H1 (cell line): ENCODE results near the gene ALX1. TPM values are rescaled to one million over a fixed set of nuclear protein-coding genes. Genes with fewer than 3 reads are reported as not detected.

Experiments
- CTCF ChIA-PET: fragments of 300-600 bp; sonication (Branson Sonifier 250); formaldehyde crosslinking; loops from one replicate; lab custom pipeline; 2021; ENCODE audit not compliant: partially characterized antibody; lab: Charles Lee
- POLR2A ChIA-PET: fragments of 300-600 bp; sonication (Branson Sonifier 250); formaldehyde crosslinking; loops from one replicate; lab custom pipeline; 2021; ENCODE audit warnings: inconsistent platforms; ENCODE audit not compliant: partially characterized antibody; lab: Charles Lee
- DNase-seq, 2 experiments: peaks; one replicate each; pipeline versions ENCODE4 v3.0.0 to v3.0.0-alpha.2; 2010 to 2022; ENCODE audit warnings: low spot score in 2 of 2, low read depth in 1 of 2, mixed read lengths in 1 of 2
- FAIRE-seq: peaks from 2 replicates; lab custom pipeline; 2011; peaks lifted over from hg19 to GRCh38; lab: Jason Lieb, UNC
- H2AFZ ChIP-seq: 2 replicates; pipeline ENCODE4 v1.8.1; 2012; ENCODE audit warnings: low read length, inconsistent platforms
- H2AK5ac ChIP-seq: 2 replicates; pipeline ENCODE4 v1.6.1; 2013; ENCODE audit warnings: low read depth, low read length
- H2BK120ac ChIP-seq: replicated peaks from 2 replicates; pipeline ENCODE3; 2013; ENCODE audit warnings: low read depth, low read length, inconsistent platforms
- H2BK12ac ChIP-seq: 2 replicates; pipeline ENCODE4 v1.6.1; 2013; ENCODE audit warnings: low read depth, low read length
- H2BK15ac ChIP-seq: 2 replicates; pipeline ENCODE4 v1.6.1; 2013; ENCODE audit warnings: low read length
- H2BK20ac ChIP-seq: 2 replicates; pipeline ENCODE4 v1.6.1; 2013; ENCODE audit warnings: low read length
- H2BK5ac ChIP-seq: 2 replicates; pipeline ENCODE4 v1.6.1; 2013; ENCODE audit warnings: low read depth, low read length
- H3K14ac ChIP-seq: 2 replicates; pipeline ENCODE4 v1.6.1; 2013; ENCODE audit warnings: inconsistent platforms; ENCODE audit not compliant: insufficient read length
- H3K18ac ChIP-seq: 2 replicates; pipeline ENCODE4 v1.6.1; 2013; ENCODE audit warnings: low read length; ENCODE audit errors: extremely low read depth
- H3K23ac ChIP-seq: 2 replicates; pipeline ENCODE4 v1.6.1; 2013; ENCODE audit warnings: inconsistent platforms; ENCODE audit not compliant: insufficient read length
- H3K23me2 ChIP-seq: 2 replicates; pipeline ENCODE4 v1.6.1; 2013; ENCODE audit warnings: low read depth, low read length
- H3K27ac ChIP-seq: 2 replicates; pipeline ENCODE4 v1.6.1; 2011; ENCODE audit warnings: low read depth, low read length, inconsistent platforms
- H3K27me3 ChIP-seq, 4 experiments: replicated peaks in 1 of 4; 1 replicate in 1 of 4; 2 replicates in 3 of 4; pipeline versions ENCODE4 v1.6.1 to v1.8.1; 2011 to 2013; ENCODE audit warnings: low read length in 3 of 4, mild to moderate bottlenecking in 3 of 4, inconsistent platforms in 2 of 4, mixed read lengths in 2 of 4, moderate library complexity in 1 of 4; ENCODE audit not compliant: control insufficient read depth in 3 of 4, insufficient read depth in 3 of 4; ENCODE audit errors: extremely low read depth in 1 of 4
- H3K36me3 ChIP-seq, 4 experiments: 2 replicates each; pipeline versions ENCODE4 v1.6.1 to v1.8.1; 2011 to 2013; ENCODE audit warnings: mild to moderate bottlenecking in 4 of 4, low read length in 3 of 4, moderate library complexity in 2 of 4, control low read depth in 1 of 4, inconsistent platforms in 1 of 4; ENCODE audit not compliant: insufficient read depth in 4 of 4, control insufficient read depth in 2 of 4
- H3K4ac ChIP-seq: replicated peaks from 2 replicates; pipeline ENCODE3; 2013; ENCODE audit warnings: low read length, low read depth, mixed read lengths, inconsistent platforms; ENCODE audit not compliant: insufficient read length
- H3K4me1 ChIP-seq, 4 experiments: replicated peaks in 1 of 4; 1 replicate in 1 of 4; 2 replicates in 3 of 4; pipeline versions ENCODE4 v1.6.1 to v1.8.1; 2011 to 2013; ENCODE audit warnings: low read length in 3 of 4, inconsistent platforms in 2 of 4, mixed read lengths in 1 of 4; ENCODE audit not compliant: insufficient read depth in 4 of 4, control insufficient read depth in 3 of 4
- H3K4me2 ChIP-seq, 2 experiments: 2 replicates each; pipeline versions ENCODE4 v1.6.1 to v1.8.1; 2011 to 2013; ENCODE audit warnings: low read depth in 2 of 2, low read length in 2 of 2, control low read depth in 1 of 2, inconsistent platforms in 1 of 2, mild to moderate bottlenecking in 1 of 2; ENCODE audit not compliant: insufficient read depth in 1 of 2
- H3K4me3 ChIP-seq, 4 experiments: fragments of 200-600, 300-600 bp in 1 of 4; sonication (generic), shearing (Covaris generic), sonication (Bioruptor Twin) in 1 of 4; 2 replicates each; pipeline versions ENCODE4 v1.5.1 to v1.8.1; 2011 to 2016; ENCODE audit warnings: low read length in 4 of 4, low read depth in 3 of 4, control low read depth in 2 of 4, inconsistent platforms in 2 of 4, mild to moderate bottlenecking in 2 of 4, mixed read lengths in 1 of 4, moderate library complexity in 1 of 4; ENCODE audit not compliant: insufficient read depth in 2 of 4; ENCODE audit errors: extremely low read depth in 1 of 4
- H3K56ac ChIP-seq: replicated peaks from 2 replicates; pipeline ENCODE3; 2013; ENCODE audit warnings: low read depth, mild to moderate bottlenecking, mixed read lengths, low read length, inconsistent platforms; ENCODE audit not compliant: insufficient read length
- H3K79me1 ChIP-seq: 2 replicates; pipeline ENCODE4 v1.6.1; 2013; ENCODE audit warnings: low read depth, low read length, control low read depth
- H3K79me2 ChIP-seq, 2 experiments: 2 replicates each; pipeline versions ENCODE4 v1.6.1 to v1.8.1; 2012 to 2013; ENCODE audit warnings: low read length in 2 of 2, mild to moderate bottlenecking in 2 of 2, inconsistent platforms in 1 of 2; ENCODE audit not compliant: insufficient read depth in 2 of 2, control insufficient read depth in 1 of 2
- H3K9ac ChIP-seq, 4 experiments: replicated peaks in 1 of 4; 1 replicate in 1 of 4; 2 replicates in 3 of 4; pipeline versions ENCODE4 v1.6.1 to v1.8.1; 2011 to 2013; ENCODE audit warnings: low read depth in 3 of 4, low read length in 3 of 4, control low read depth in 2 of 4, mild to moderate bottlenecking in 2 of 4, moderate library complexity in 2 of 4, inconsistent platforms in 1 of 4; ENCODE audit errors: extremely low read depth in 1 of 4
- H3K9me3 ChIP-seq, 2 experiments: 2 replicates each; pipeline versions ENCODE4 v1.6.1 to v1.8.1; 2012 to 2013; ENCODE audit warnings: mild to moderate bottlenecking in 2 of 2, moderate library complexity in 2 of 2, control low read depth in 1 of 2, inconsistent platforms in 1 of 2, low read depth in 1 of 2, low read length in 1 of 2, mixed read lengths in 1 of 2; ENCODE audit not compliant: insufficient read depth in 2 of 2
- H4K20me1 ChIP-seq, 2 experiments: replicated peaks in 1 of 2; 2 replicates each; pipeline versions ENCODE3 to v1.8.1; 2011 to 2013; ENCODE audit warnings: inconsistent platforms in 2 of 2, low read length in 2 of 2, mild to moderate bottlenecking in 1 of 2; ENCODE audit not compliant: insufficient read depth in 2 of 2, control insufficient read depth in 1 of 2
- H4K5ac ChIP-seq: 2 replicates; pipeline ENCODE4 v1.6.1; 2013; ENCODE audit warnings: low read length, low read depth, mixed read lengths, inconsistent platforms; ENCODE audit not compliant: insufficient read length
- H4K8ac ChIP-seq: 2 replicates; pipeline ENCODE4 v1.8.0; 2013; ENCODE audit warnings: mild to moderate bottlenecking, moderate library complexity, low read length, inconsistent platforms; ENCODE audit not compliant: insufficient read depth; ENCODE audit errors: extremely low read depth
- H4K91ac ChIP-seq: replicated peaks from 2 replicates; pipeline ENCODE3; 2013; ENCODE audit warnings: low read length, mixed read lengths, inconsistent platforms; ENCODE audit not compliant: insufficient read length
- HDAC2 ChIP-seq, 2 experiments: fragments of 300-600 bp in 1 of 2; sonication (generic) in 1 of 2; IDR thresholded peaks; 2 replicates each; pipeline ENCODE4 v1.6.1; 2011 to 2012; ENCODE audit warnings: low read depth in 2 of 2, low read length in 2 of 2, mild to moderate bottlenecking in 2 of 2, moderate library complexity in 2 of 2, borderline replicate concordance in 1 of 2, inconsistent platforms in 1 of 2
- JUN ChIP-seq: IDR thresholded peaks from 2 replicates; pipeline ENCODE4 v1.6.1; 2011; ENCODE audit warnings: low read depth, mild to moderate bottlenecking, improper control_type of control experiment, low read length
- JUND ChIP-seq: IDR thresholded peaks from 2 replicates; pipeline ENCODE4 v1.6.1; 2011; ENCODE audit warnings: mild to moderate bottlenecking, improper control_type of control experiment, low read length
- KDM5A ChIP-seq: fragments of 200-600 bp; IDR thresholded peaks from 2 replicates; pipeline ENCODE4 v1.7.1; 2012; ENCODE audit warnings: mild to moderate bottlenecking, low read length, inconsistent platforms, mixed read lengths
- MAFK ChIP-seq: IDR thresholded peaks from 2 replicates; pipeline ENCODE4 v1.6.1; 2012; ENCODE audit warnings: low read depth, mild to moderate bottlenecking, improper control_type of control experiment, low read length
- POLR2A ChIP-seq, 2 experiments: IDR thresholded peaks; 1 replicate in 1 of 2; 2 replicates in 1 of 2; pipeline ENCODE4 v1.6.1; 2011; ENCODE audit warnings: low read depth in 2 of 2, low read length in 2 of 2, mild to moderate bottlenecking in 2 of 2; ENCODE audit errors: control extremely low read depth in 1 of 2
- TAF7 ChIP-seq: optimal IDR thresholded peaks from 2 replicates; pipeline ENCODE3; 2011; ENCODE audit warnings: low read depth, mild to moderate bottlenecking, inconsistent platforms, low read length, moderate library complexity, borderline replicate concordance
- YY1 ChIP-seq: IDR thresholded peaks from 2 replicates; pipeline ENCODE4 v1.6.1; 2011; ENCODE audit warnings: low read depth, mild to moderate bottlenecking, low read length
- WGBS, 2 experiments: shearing (Covaris generic) in 1 of 2; methylation state at CpG; one replicate each; pipeline versions ENCODE4 v1.1.6 to v1.1.7; 2013 to 2015; ENCODE audit warnings: low lambda C conversion rate in 2 of 2, mixed read lengths in 2 of 2, inconsistent platforms in 1 of 2, low coverage in 1 of 2, missing lambda C conversion rate in 1 of 2; ENCODE audit not compliant: insufficient replicate concordance in 2 of 2, insufficient coverage in 1 of 2, insufficient read length in 1 of 2; ENCODE audit errors: extremely low coverage in 1 of 2, missing lambda C conversion rate in 1 of 2; 5-methylcytosine and 5-hydroxymethylcytosine counted together
- polyA plus RNA-seq, 7 experiments: library from polyadenylated mRNA; depleted of rRNA in 3 of 7; stranded (reverse) in 5 of 7; unstranded in 2 of 7; fragments of >200 nt in 5 of 7; fragments of 200-250 nt in 2 of 7; gene quantifications; 1 replicate in 5 of 7; 2 replicates in 1 of 7; 4 replicates in 1 of 7; pipeline versions ENCODE4 v1.2.1 to v1.2.3, GENCODE V29; 2011 to 2013; ENCODE audit warnings: missing spikeins in 2 of 7, mixed read lengths in 2 of 7
- total RNA-seq: library from RNA; stranded (reverse); fragmentation: NEBNext Ultra II Directional; extraction: Animal tissue kit (Norgen Biotek cat#: 25700); gene quantifications from 2 replicates; pipeline ENCODE4 v1.2.1, GENCODE V29; 2021

ALX1 gene
- total and polyA plus RNA-seq, 2 of the 8 experiments (the other 6 are each of a cell fraction or from before 2014, with no cell fraction given) = 0.41 to 0.73 TPM

DNA sequence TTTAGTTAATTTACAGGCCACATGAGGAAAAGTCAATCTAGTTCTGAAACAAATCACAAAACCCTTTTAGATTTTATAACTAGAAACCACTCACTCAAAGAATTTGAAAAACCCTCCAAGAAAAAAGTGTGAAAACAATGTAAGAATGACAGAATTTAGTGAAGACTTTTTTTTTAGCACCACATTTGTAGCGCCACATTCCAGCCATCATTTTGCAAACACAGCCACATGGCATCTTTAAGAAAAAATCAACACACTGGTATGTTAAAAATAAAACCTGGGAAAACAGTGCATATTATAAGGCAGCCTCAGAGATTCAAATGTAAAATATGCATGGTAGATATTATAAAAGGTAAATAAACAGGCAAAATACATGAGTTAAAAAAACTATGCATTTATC, 22.3 kb upstream of the ALX1 start:
- Histone ChIP-seq H3K9ac (no peak overlapping the region), H2BK120ac (no peak overlapping the region), H3K4me1 (no peaks in the 10 kb centered on the region), H3K4ac (no peak overlapping the region), H2AK5ac (no peak overlapping the region), H4K91ac (no peak overlapping the region), H3K18ac (no peak overlapping the region), H3K27ac (no peak overlapping the region), H4K5ac (no peak overlapping the region), H2BK15ac (no peak overlapping the region), H2BK20ac (no peak overlapping the region), H3K23ac (no peak overlapping the region), H3K14ac (no peak overlapping the region), H2AFZ (no peak overlapping the region), H3K36me3 (no peaks in the 10 kb centered on the region), H3K4me2 (no peak overlapping the region), H2BK5ac (no peak overlapping the region), H3K4me3 (no peak overlapping the region), H3K23me2 (no peaks in the 10 kb centered on the region), H3K79me2 (no peaks in the 10 kb centered on the region), H4K20me1 (no peaks in the 10 kb centered on the region), H3K79me1 (no peaks in the 10 kb centered on the region), H3K9me3 (no peaks in the 10 kb centered on the region), H3K56ac (no peak overlapping the region), H3K27me3 (no peaks in the 10 kb centered on the region), H2BK12ac (no peak overlapping the region), H4K8ac (no peak overlapping the region)
- ChIA-PET CTCF (interaction anchor here (1.0 kb wide), 1 partner anchor 32 kb away, joined by 3 read pairs; no protein-coding TSS in a partner anchor), POLR2A (no interaction called here)
- no peak for FAIRE-seq
- WGBS, 2 experiments = 96% methylated on average over 1 of the region's 1 CpG; no CpG with 5 or more reads in 1 of the 2 experiments
- DNase-seq = no peak
- TF ChIP-seq YY1 (no peak), JUN (no peak), POLR2A (IDR thresholded peaks at IDR 0.05; ENCODE audit: control extremely low read depth in 1 of 2, low read depth in 2 of 2, low read length in 2 of 2) (no peak), TAF7 (no peak), MAFK (no peak), JUND (no peak), KDM5A (no peak), HDAC2 (IDR thresholded peaks at IDR 0.05; ENCODE audit: borderline replicate concordance in 1 of 2, low read depth in 2 of 2, low read length in 2 of 2) (no peak)
